PFSK-1 (cell line): Measurements from ENCODE around the gene ANKFN1.

Source experiments
- FOXP2 ChIP-seq: optimal IDR thresholded peaks from 2 replicates; pipeline ENCODE3; 2011; ENCODE audit warnings: borderline replicate concordance, control low read depth, inconsistent platforms; ENCODE audit not compliant: insufficient read depth; ENCODE audit errors: extremely low read length, extremely low read depth
- POLR2AphosphoS5 ChIP-seq: IDR thresholded peaks from 2 replicates; pipeline ENCODE4 v1.6.1; 2012; ENCODE audit warnings: low read depth, mild to moderate bottlenecking, control low read depth, low read length, moderate library complexity
- REST ChIP-seq, 2 experiments: IDR thresholded peaks; 2 replicates each; pipeline versions ENCODE4 v1.6.1 to v1.8.0; 2011 to 2012; ENCODE audit warnings: low read depth in 2 of 2, low read length in 2 of 2, control low read depth in 1 of 2, inconsistent platforms in 1 of 2, mild to moderate bottlenecking in 1 of 2, moderate library complexity in 1 of 2; ENCODE audit not compliant: insufficient read depth in 1 of 2
- SIN3A ChIP-seq: IDR thresholded peaks from 2 replicates; pipeline ENCODE4 v1.6.1; 2012; ENCODE audit warnings: mild to moderate bottlenecking, low read length, moderate library complexity, borderline replicate concordance; ENCODE audit not compliant: insufficient read depth
- TAF1 ChIP-seq: IDR thresholded peaks from 2 replicates; pipeline ENCODE4 v1.6.1; 2012; ENCODE audit warnings: low read length, control low read depth, borderline replicate concordance; ENCODE audit not compliant: insufficient read depth

Gene ANKFN1

GRCh38 chr17:56222255-56222654, 69.0 kb downstream of the ANKFN1 start:
- TF ChIP-seq FOXP2 (no peak), REST (IDR thresholded peaks at IDR 0.05; ENCODE audit: insufficient read depth in 1 of 2, low read depth in 2 of 2, low read length in 2 of 2) (no peak), TAF1 (no peak), POLR2AphosphoS5 (no peak), SIN3A (no peak)

GRCh38 chr17:56230660-56231059, 77.4 kb downstream of the ANKFN1 start:
- TF ChIP-seq POLR2AphosphoS5 (no peak), SIN3A (no peak), REST (IDR thresholded peaks at IDR 0.05; ENCODE audit: insufficient read depth in 1 of 2, low read depth in 2 of 2, low read length in 2 of 2) (no peak), TAF1 (no peak), FOXP2 (no peak)

GRCh38 chr17:56231252-56231651, 78.0 kb downstream of the ANKFN1 start:
- TF ChIP-seq SIN3A (no peak), POLR2AphosphoS5 (no peak), TAF1 (no peak), REST (IDR thresholded peaks at IDR 0.05; ENCODE audit: insufficient read depth in 1 of 2, low read depth in 2 of 2, low read length in 2 of 2) (no peak), FOXP2 (no peak)

- TF ChIP-seq SIN3A (no peak), TAF1 (no peak), REST (IDR thresholded peaks at IDR 0.05; ENCODE audit: insufficient read depth in 1 of 2, low read depth in 2 of 2, low read length in 2 of 2) (no peak), FOXP2 (no peak), POLR2AphosphoS5 (no peak)
These were observed 78.4 kb downstream of the ANKFN1 start for GRCh38 chr17:56231693-56232092.

GRCh38 chr17:56244268-56244890, 91.1 kb downstream of the ANKFN1 start:
- no peak for TF ChIP-seq REST (IDR thresholded peaks at IDR 0.05; ENCODE audit: insufficient read depth in 1 of 2, low read depth in 2 of 2, low read length in 2 of 2)
- TF ChIP-seq SIN3A, result no peak
- no peak for TF ChIP-seq POLR2AphosphoS5
- no peak for TF ChIP-seq FOXP2
- TF ChIP-seq TAF1, result no peak
